ENCODE data around the gene DCXR. TPM values are rescaled to one million over a fixed set of nuclear protein-coding genes. Genes with fewer than 3 reads are reported as not detected.

The DCXR gene
- total and polyA plus RNA-seq, 10 of the 15 experiments (the other 5 are each of a cell fraction or from before 2014, with no cell fraction given): 12.3 to 139 (median 88.9) TPM

GRCh38 chr17:82016061-82016874 lies 21.2 kb downstream of the DCXR start:
- peaks cover 1% of the 10 kb centered on the region; the same call in 1 of the 2 replicates for H3K4me1 ChIP-seq (ENCODE audit: control insufficient read depth, insufficient read depth, low read length)
- ChIA-PET RAD21 (ENCODE audit: unreplicated experiment) (interaction anchor here (1.8 kb wide), 1 partner anchor 56 kb away, joined by 6 read pairs; no protein-coding TSS in a partner anchor), POLR2A (no interaction called here), CTCF (interaction anchor here (0.6 to 0.9 kb wide), 2 partner anchors 40 to 57 kb away, joined by 3 read pairs; no protein-coding TSS in a partner anchor), SMC1A (ENCODE audit: uncharacterized antibody, unreplicated experiment) (no interaction called here)
- H3K9me3 ChIP-seq (replicated peaks; ENCODE audit: control insufficient read depth, insufficient read depth, low read length): no peaks in the 10 kb centered on the region
- no peak overlapping the region for H3K27ac ChIP-seq (ENCODE audit: control insufficient read depth, insufficient read depth)
- no peak overlapping the region for H2AFZ ChIP-seq (ENCODE audit: control insufficient read depth, low read depth, low read length)
- H3K79me2 ChIP-seq (ENCODE audit: control insufficient read depth, insufficient read depth, low read length): peaks cover 9% of the 10 kb centered on the region
- H4K20me1 ChIP-seq (ENCODE audit: control insufficient read depth, insufficient read depth): no peaks in the 10 kb centered on the region
- H3K4me2 ChIP-seq (ENCODE audit: control insufficient read depth, insufficient read depth): no peak overlapping the region
- no peaks in the 10 kb centered on the region for H3K27me3 ChIP-seq (replicated peaks in 1 of 2; ENCODE audit: control insufficient read depth in 2 of 2, insufficient read depth in 2 of 2, low read length in 1 of 2)
- in situ Hi-C loops (cut with MboI) (no loop called here), intact Hi-C loops (cut with micrococcal nuclease; ENCODE audit: unreplicated experiment) (no loop called here)
- no peak overlapping the region for H3K9ac ChIP-seq (ENCODE audit: control insufficient read depth, insufficient read depth, low read length)
- BruUV-seq (replicated peaks): no TSS peak
- no peak for FAIRE-seq
- H3K4me3 ChIP-seq: no peak overlapping the region
- no peak for TF ChIP-seq IRF5 (IDR thresholded peaks at IDR 0.05; ENCODE audit: borderline replicate concordance)
- TF ChIP-seq POLR2A (IDR thresholded peaks at IDR 0.05; ENCODE audit: low read depth, low read length): peak; percentile 6
- 73% methylated on average over 28 of the region's 28 CpGs for WGBS (ENCODE audit: insufficient coverage, insufficient replicate concordance, low lambda C conversion rate, missing lambda C conversion rate)
- ATAC-seq: no peak
- no peaks in the 10 kb centered on the region; a peak in 2 of 4 replicates for H3K36me3 ChIP-seq (ENCODE audit: control insufficient read depth in 2 of 2, insufficient read depth in 2 of 2, low read length in 1 of 2)
- DNase-seq (ENCODE audit: low read depth, low spot score): no peak

GRCh38 chr17:82015311-82015971 lies 22.1 kb downstream of the DCXR start:
- Histone ChIP-seq H3K4me1 (ENCODE audit: control insufficient read depth, insufficient read depth, low read length) (no peaks in the 10 kb centered on the region), H3K9ac (ENCODE audit: control insufficient read depth, insufficient read depth, low read length) (no peak overlapping the region), H4K20me1 (ENCODE audit: control insufficient read depth, insufficient read depth) (no peaks in the 10 kb centered on the region), H3K9me3 (replicated peaks; ENCODE audit: control insufficient read depth, insufficient read depth, low read length) (no peaks in the 10 kb centered on the region), H3K4me3 (no peak overlapping the region), H3K27ac (ENCODE audit: control insufficient read depth, insufficient read depth) (no peak overlapping the region), H3K79me2 (ENCODE audit: control insufficient read depth, insufficient read depth, low read length) (peaks cover 4% of the 10 kb centered on the region), H3K27me3 (replicated peaks in 1 of 2; ENCODE audit: control insufficient read depth in 2 of 2, insufficient read depth in 2 of 2, low read length in 1 of 2) (no peaks in the 10 kb centered on the region), H3K36me3 (ENCODE audit: control insufficient read depth in 2 of 2, insufficient read depth in 2 of 2, low read length in 1 of 2) (no peaks in the 10 kb centered on the region; a peak in 2 of 4 replicates), H2AFZ (ENCODE audit: control insufficient read depth, low read depth, low read length) (no peak overlapping the region), H3K4me2 (ENCODE audit: control insufficient read depth, insufficient read depth) (no peak overlapping the region)
- in situ Hi-C loops (cut with MboI) (no loop called here), intact Hi-C loops (cut with micrococcal nuclease; ENCODE audit: unreplicated experiment) (no loop called here)
- BruUV-seq (replicated peaks): no TSS peak
- 73% methylated on average over 24 of the region's 24 CpGs for WGBS (ENCODE audit: insufficient coverage, insufficient replicate concordance, low lambda C conversion rate, missing lambda C conversion rate)
- TF ChIP-seq SMARCA5 (IDR thresholded peaks at IDR 0.05): no peak
- TF ChIP-seq RB1 (IDR thresholded peaks at IDR 0.05; ENCODE audit: borderline replicate concordance): no peak
- TF ChIP-seq RAD21 (IDR thresholded peaks at IDR 0.05; ENCODE audit: insufficient read depth, low read depth, low read length): no peak
- no peak for TF ChIP-seq PAX8 (IDR thresholded peaks at IDR 0.05)
- ChIA-PET SMC1A (ENCODE audit: uncharacterized antibody, unreplicated experiment) (no interaction called here), CTCF (interaction anchor here (0.6 to 0.9 kb wide), 2 partner anchors 39 to 56 kb away, joined by 3 read pairs; no protein-coding TSS in a partner anchor), RAD21 (ENCODE audit: unreplicated experiment) (no interaction called here), POLR2A (no interaction called here)
- FAIRE-seq (no peak), ATAC-seq (no peak), DNase-seq (ENCODE audit: low read depth, low spot score) (no peak)
